GM21423 (cell line): ENCODE measurements around the gene SMC4.

Source experiments
- ATAC-seq: cut with Tn5 transposase; IDR thresholded peaks from one replicate; pipeline ENCODE4 v1.9.1; 2021; ENCODE audit warnings: mild to moderate bottlenecking, moderate library complexity; ENCODE audit not compliant: unreplicated experiment

Gene SMC4

DNA sequence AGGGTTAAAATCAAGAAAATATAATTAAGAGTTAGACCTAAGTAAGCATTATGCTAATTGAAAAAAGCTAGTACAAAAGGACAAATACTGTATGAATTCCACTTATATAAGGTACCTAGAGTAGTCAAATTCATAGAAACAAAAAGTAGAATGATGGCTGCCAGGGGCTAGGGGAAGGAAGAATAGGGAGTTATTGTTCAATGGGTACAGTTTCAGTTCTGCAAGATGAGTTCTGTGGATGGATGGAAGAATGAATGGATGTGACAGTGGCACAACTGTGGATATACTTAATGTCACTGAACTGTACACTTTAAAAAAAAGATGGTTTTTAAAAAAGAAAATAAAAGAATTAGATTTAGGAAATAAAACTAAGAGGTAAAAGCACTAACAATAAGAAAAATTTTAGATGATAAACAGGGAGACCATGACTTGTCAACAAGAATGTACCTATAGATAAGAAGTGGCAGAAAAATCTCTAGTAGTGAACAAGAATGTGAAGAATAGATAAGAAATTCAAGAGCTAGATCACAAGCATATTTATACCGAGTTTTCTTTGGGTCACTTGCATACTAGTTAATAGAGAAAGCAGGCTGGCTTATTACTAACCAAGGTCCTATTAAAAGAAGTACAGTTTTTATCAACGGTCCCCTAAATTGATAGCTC is 6.0 kb upstream of the SMC4 start:
- ATAC-seq, result no peak

GRCh38 chr3:160394009-160394392 is 5.4 kb upstream of the SMC4 start:
- ATAC-seq, result no peak

DNA sequence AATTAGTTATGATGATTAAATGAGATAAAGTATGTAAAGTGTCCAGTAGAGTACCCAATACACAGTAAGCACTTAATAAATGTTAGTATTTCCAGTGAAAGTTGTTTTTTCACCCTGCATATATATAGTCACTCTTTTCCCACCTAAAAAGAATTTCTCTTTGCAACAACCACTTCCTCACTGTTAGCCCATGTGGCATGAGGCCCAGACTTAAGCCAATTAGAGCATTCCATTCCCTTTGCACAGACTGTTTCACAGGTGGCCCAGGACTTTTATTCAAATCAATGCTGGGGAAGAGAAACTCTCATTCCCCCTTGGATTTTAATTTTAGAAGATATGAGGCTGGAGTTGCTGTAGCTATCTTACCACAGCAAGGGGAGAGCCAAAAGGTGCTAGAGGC is 4.2 kb upstream of the SMC4 start:
- ATAC-seq, result no peak

GRCh38 chr3:160398820-160399124 is 678 bp upstream of the SMC4 start:
- peak; percentile 10 for ATAC-seq

GRCh38 chr3:160400030-160400701 is 716 bp downstream of the SMC4 start:
- ATAC-seq, result peak; percentile 5

DNA sequence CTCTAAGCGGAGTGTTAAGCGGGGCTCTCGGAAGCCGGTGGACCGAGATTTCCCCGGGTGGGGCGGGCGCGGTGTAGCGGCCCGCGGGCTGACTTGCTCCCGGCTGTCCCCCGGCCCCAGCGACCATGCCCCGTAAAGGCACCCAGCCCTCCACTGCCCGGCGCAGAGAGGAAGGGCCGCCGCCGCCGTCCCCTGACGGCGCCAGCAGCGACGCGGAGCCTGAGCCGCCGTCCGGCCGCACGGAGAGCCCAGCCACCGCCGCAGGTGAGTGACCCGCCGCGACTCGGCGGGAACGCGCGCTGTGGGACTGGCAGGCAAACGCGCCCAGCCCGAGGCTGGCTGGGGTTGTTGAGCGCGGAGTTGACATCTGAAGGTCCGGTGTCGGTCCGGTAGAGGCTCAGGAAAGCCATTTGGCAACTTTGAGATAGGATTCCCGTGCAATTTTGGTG is 1.3 kb downstream of the SMC4 start:
- no peak for ATAC-seq

DNA sequence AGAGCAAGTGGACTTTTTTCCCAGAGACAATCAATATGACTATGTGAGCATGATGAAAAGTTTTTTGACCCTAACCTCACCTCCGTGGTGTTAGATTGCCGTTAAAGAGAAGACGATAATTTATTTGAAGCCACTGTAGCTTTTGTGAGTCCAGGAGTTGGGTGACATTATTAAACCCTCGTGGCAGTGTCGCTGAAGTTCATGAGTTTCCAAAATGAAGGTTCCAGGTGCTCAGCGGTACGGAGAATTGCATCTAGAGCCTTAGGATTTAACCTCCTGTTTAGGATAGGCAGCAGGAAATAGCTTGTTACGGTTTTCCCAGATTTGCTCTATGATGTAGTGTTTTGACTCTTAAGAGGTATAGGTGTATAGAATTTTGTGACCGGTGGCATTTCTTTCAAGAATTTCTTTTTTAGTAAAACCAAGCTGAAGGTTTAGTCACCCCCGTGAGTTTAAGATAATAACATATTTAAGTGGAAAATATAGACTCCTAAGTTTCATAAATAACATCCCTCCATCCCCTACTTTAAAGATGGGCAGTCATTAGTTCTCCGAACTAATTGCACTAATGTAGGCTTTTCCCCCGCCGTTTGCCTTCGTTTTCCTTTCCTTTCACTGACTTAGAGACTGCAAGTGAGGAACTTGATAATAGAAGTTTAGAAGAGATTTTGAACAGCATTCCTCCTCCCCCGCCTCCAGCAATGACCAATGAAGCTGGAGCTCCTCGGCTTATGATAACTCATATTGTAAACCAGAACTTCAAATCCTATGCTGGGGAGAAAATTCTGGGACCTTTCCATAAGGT is 2.0 kb downstream of the SMC4 start:
- no peak for ATAC-seq

DNA sequence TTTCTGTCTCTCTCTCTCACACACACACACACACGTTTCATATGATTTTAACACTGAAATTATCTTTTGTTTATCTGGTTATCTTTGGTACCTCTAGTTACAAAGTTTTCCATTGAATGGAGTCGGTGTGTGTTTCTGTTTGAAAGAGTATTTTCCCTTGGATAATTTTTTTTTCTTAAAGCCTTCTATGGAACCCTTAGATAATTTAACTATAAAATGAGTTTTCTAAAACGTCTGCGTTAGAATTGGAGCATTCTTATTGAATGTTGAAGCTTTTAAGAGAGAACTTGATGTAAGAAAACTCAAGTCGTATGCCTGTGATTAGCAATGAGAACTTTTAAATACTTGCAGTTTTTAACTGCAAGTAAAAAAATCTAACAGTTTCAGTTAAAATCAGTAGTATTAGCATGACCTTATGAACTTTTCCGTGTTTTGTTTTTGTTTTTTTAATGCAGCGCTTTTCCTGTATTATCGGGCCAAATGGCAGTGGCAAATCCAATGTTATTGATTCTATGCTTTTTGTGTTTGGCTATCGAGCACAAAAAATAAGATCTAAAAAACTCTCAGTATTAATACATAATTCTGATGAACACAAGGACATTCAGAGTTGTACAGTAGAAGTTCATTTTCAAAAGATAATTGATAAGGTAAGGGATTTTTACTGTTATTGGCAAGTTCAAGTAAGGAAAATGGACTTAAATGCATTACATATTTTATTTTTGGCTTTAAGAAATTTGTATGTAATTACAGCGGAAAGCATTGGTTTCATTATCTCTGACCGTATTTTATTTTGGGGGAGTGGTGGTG is 3.0 kb downstream of the SMC4 start:
- ATAC-seq, result no peak

- no peak for ATAC-seq
Measured at GRCh38 chr3:160403028-160403545, 3.6 kb downstream of the SMC4 start.

DNA sequence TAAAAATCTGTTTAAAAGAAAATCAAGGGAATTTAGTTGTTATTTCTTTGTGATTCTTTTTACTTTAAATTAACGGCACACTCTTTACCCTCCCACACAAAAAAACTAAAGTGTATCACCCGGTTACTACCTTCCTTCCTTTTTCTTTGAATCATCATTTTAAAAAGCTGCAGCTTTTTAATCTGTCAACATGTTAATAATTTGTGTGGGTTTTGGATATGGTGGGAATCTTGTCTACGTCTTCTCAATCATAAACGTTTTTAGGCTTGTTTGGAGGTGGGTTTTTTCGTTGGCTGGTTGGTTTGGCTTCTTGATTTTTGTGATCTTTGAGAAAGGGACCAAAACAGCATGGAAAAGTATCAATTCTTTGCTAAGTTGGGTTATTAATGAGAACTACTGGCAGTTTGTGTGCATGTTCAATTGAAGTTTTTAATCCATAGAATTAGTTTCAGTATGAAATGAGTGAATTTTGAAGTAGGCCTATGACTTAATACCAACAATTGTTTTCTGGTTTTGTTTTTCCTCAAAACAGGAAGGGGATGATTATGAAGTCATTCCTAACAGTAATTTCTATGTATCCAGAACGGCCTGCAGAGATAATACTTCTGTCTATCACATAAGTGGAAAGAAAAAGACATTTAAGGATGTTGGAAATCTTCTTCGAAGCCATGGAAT is 4.5 kb downstream of the SMC4 start:
- no peak for ATAC-seq

- ATAC-seq, result no peak
Measured at GRCh38 chr3:160409812-160410610, 10.6 kb downstream of the SMC4 start.

- no peak for ATAC-seq
Measured at GRCh38 chr3:160412477-160412876, 13.0 kb downstream of the SMC4 start.

DNA sequence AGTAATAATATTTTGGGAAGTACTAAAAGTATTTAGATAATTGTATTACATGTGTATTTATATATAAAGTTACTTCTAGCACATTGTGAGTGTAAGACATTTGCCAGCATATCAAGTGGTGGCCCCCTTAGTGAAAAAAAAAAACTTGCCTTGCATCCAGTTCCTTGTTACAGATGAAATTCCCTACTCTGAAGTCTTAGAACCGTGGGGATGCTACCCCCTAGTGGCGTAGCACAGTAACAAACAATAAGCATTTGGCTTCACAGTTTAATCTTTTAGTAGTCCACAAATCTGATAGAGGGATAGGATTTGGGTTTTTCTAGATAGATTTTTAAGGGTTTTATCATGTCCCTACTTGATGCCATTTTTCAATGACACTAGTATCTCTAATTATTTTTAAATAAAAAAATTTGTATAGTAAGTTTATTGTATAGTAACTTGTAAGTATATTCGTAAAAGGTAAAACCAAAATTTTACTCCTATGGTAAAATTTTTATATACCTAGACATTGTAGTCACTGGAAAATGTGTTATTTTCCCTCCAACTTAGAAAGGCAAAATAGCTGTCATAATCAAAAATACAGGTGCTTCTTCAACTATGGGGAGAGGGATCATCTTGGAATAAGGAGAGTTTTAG is 14.3 kb downstream of the SMC4 start:
- peak; percentile 81 for ATAC-seq

- ATAC-seq, result no peak
Measured at GRCh38 chr3:160417311-160417710, 17.9 kb downstream of the SMC4 start.

DNA sequence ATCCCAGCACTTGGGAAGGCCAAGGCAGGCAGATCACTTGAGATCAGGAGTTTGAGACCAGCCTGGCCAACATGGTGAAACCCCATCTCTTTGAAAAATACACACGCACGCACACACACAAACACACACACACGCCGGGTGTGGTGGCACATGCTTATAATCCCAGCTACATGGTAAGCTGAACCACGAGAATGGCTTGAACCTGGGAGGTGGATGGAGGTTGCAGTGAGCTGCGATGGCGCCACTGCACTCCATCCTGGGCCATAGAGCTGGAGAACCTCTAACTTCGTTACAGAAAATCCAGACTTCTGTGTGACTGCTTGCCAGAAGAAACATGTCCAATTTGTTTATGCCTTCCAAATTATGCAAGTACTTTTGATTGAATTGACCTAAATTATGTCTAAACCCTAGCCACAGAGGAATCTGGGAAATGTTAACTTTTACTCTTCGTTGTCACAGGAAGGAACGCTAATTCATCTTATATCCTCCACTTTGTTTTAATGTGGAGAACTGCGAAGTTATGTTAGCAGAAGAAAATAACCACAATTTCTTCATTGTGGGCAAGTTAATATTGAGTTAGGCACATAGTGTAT is 28.5 kb downstream of the SMC4 start:
- no peak for ATAC-seq

DNA sequence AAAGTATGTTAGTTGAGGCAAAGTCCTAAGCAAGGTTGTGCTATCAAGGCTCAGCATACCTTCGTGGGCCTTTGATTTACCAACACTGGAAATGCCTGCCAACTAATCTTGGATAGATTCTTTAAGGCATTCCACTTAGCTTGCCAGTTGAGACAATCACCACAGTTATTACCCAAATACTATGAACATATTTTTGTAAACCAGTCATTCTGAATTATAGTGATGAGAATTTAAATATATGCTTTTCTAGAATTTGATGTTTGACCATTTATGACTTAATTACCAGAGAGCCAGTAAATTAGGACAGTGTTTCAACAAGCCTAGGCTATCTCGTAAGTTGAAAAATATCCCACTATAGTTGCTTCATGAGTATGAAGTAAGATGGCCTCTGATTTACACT is 34.6 kb downstream of the SMC4 start:
- ATAC-seq, result no peak

- ATAC-seq, result no peak
Measured at GRCh38 chr3:160435095-160435494, 35.6 kb downstream of the SMC4 start.

- no peak for ATAC-seq
Measured at GRCh38 chr3:160435747-160436146, 36.3 kb downstream of the SMC4 start.

GRCh38 chr3:160437083-160437455 is 37.6 kb downstream of the SMC4 start:
- no peak for ATAC-seq
